HepG2 (cell line): Measurements from ENCODE around the gene UGT1A7. TPM values are rescaled to one million over a fixed set of nuclear protein-coding genes. Genes with fewer than 3 reads are reported as not detected.

ENCODE experiments used
- CBX2 ChIP-seq, 2 experiments: fragments of 200-600 bp in 1 of 2; sonication (generic); formaldehyde crosslinking in 1 of 2; IDR thresholded peaks; 2 replicates each; pipeline versions ENCODE4 v1.7.0 to v1.8.1; 2018 to 2022; ENCODE audit warnings: low read depth in 2 of 2, low read length in 1 of 2, mild to moderate bottlenecking in 1 of 2, missing genetic modification reagents in 1 of 2
- JUND ChIP-seq: sonication (generic); formaldehyde crosslinking; IDR thresholded peaks from 2 replicates; pipeline ENCODE4 v1.8.0; 2022; ENCODE audit warnings: mild to moderate bottlenecking, missing genetic modification reagents
- KDM6A ChIP-seq: IDR thresholded peaks from 2 replicates; pipeline ENCODE4 v1.6.1; 2016; ENCODE audit warnings: low read depth
- MAFG ChIP-seq: sonication (generic); formaldehyde crosslinking; IDR thresholded peaks from 2 replicates; pipeline ENCODE4 v1.5.1; 2020; ENCODE audit warnings: mild to moderate bottlenecking, missing genetic modification reagents
- MAFK ChIP-seq, 2 experiments: IDR thresholded peaks in 1 of 2; conservative IDR thresholded peaks in 1 of 2; 2 replicates each; pipeline ENCODE4 v1.6.1; 2011; ENCODE audit warnings: improper control_type of control experiment in 2 of 2, low read length in 2 of 2
- RXRB ChIP-seq: IDR thresholded peaks from 2 replicates; pipeline ENCODE4 v1.6.1; 2016; ENCODE audit warnings: borderline replicate concordance, missing genetic modification reagents, missing compliant biosample characterization
- SIX1 ChIP-seq: sonication (generic); formaldehyde crosslinking; IDR thresholded peaks from 2 replicates; pipeline ENCODE4 v1.4.0; 2020; ENCODE audit warnings: missing genetic modification reagents, borderline replicate concordance
- U2AF1 ChIP-seq: fragments of 200-400 bp; formaldehyde crosslinking; optimal IDR thresholded peaks from 2 replicates; pipeline ENCODE3; 2017; ENCODE audit warnings: mild to moderate bottlenecking, low read depth, low read length
- ZNF556 ChIP-seq: sonication (generic); formaldehyde crosslinking; IDR thresholded peaks from 2 replicates; pipeline ENCODE4 v1.4.0; 2020; ENCODE audit warnings: mild to moderate bottlenecking, missing genetic modification reagents, borderline replicate concordance
- ZNF83 ChIP-seq: sonication (generic); formaldehyde crosslinking; IDR thresholded peaks from 2 replicates; pipeline ENCODE4 v1.4.0; 2020; ENCODE audit warnings: missing genetic modification reagents, mild to moderate bottlenecking, borderline replicate concordance
- polyA plus RNA-seq, 8 experiments: library from polyadenylated mRNA; depleted of rRNA in 3 of 8; stranded (reverse) in 7 of 8; unstranded in 1 of 8; fragments of >200 nt; fragmentation: Illumina TruSeq in 4 of 8; extraction: Trizol in 4 of 8; gene quantifications; 2 replicates each; pipeline versions ENCODE4 v1.2.1 to v1.2.3, GENCODE V29; 2011 to 2016; ENCODE audit warnings: low read depth in 4 of 8, missing spikeins in 1 of 8, mixed read lengths in 1 of 8; ENCODE audit not compliant: insufficient read depth in 1 of 8
- total RNA-seq, 5 experiments: library from RNA; depleted of rRNA; stranded (reverse); fragments of >200 nt; fragmentation: Illumina TruSeq; extraction: Trizol; gene quantifications; 2 replicates each; pipeline ENCODE4 v1.2.3, GENCODE V29; 2016; ENCODE audit warnings: low read depth in 1 of 5
- TF ChIP-seq, protein P1 (sequence below): sonication (generic); formaldehyde crosslinking; IDR thresholded peaks from 2 replicates; pipeline ENCODE4 v1.5.0; 2020; ENCODE audit warnings: missing genetic modification reagents
- TF ChIP-seq, protein P2 (sequence below): IDR thresholded peaks from 2 replicates; pipeline ENCODE4 v1.6.1; 2016; ENCODE audit warnings: mild to moderate bottlenecking, missing biosample characterization, missing genetic modification reagents
- TF ChIP-seq, protein P3 (sequence below): sonication (generic); IDR thresholded peaks from 2 replicates; pipeline ENCODE4 v1.6.1; 2016; ENCODE audit warnings: low read depth, borderline replicate concordance
- TF ChIP-seq, protein P4 (sequence below), 2 experiments: fragments of 450-650 bp in 1 of 2; sonication (generic) in 1 of 2; formaldehyde crosslinking in 1 of 2; IDR thresholded peaks; 2 replicates each; pipeline versions ENCODE4 v1.6.1 to v1.8.0; 2016 to 2022; ENCODE audit warnings: antibody characterized with exemption in 1 of 2, mild to moderate bottlenecking in 1 of 2, missing genetic modification reagents in 1 of 2

Gene UGT1A7
- total and polyA plus RNA-seq, 2 of the 13 experiments (the other 11 are each of a cell fraction or from before 2014, with no cell fraction given): not detected

DNA sequence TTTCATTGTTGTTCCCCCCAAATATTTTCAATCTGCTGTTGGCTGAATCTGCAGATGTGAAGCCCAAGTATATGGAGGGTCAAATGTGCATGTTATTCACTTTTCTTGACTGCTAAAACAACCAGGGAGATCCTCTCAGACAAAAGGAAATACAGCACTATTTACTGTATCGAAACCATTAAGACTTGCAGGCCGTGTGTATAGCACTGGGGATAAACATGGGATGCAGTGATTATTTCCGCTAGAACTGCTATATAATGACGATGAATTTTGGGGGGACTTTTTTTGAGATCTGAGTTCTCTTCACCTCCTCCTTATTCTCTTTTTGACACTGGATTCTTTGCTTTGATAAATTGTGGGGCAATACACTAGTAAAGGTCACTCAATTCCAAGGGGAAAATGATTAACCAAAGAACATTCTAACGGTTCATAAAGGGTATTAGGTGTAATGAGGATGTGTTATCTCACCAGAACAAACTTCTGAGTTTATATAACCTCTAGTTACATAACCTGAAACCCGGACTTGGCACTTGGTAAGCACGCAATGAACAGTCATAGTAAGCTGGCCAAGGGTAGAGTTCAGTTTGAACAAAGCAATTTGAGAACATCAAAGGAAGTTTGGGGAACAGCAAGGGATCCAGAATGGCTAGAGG is 74.9 kb downstream of the UGT1A7 start (continued):
- TF ChIP-seq, protein P1, sequence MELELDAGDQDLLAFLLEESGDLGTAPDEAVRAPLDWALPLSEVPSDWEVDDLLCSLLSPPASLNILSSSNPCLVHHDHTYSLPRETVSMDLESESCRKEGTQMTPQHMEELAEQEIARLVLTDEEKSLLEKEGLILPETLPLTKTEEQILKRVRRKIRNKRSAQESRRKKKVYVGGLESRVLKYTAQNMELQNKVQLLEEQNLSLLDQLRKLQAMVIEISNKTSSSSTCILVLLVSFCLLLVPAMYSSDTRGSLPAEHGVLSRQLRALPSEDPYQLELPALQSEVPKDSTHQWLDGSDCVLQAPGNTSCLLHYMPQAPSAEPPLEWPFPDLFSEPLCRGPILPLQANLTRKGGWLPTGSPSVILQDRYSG (CRISPR knock-in tag): no peak
- TF ChIP-seq, protein P2, sequence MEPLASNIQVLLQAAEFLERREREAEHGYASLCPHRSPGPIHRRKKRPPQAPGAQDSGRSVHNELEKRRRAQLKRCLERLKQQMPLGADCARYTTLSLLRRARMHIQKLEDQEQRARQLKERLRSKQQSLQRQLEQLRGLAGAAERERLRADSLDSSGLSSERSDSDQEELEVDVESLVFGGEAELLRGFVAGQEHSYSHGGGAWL (CRISPR knock-in tag): no peak
- TF ChIP-seq JUND (CRISPR knock-in tag): peak; percentile 66; the same call in 1 of the 2 replicates
- TF ChIP-seq RXRB: peak; percentile 99
- peak; percentile 71 for TF ChIP-seq KDM6A (CRISPR knock-in tag)
- TF ChIP-seq ZNF556: no peak; the same call in 1 of the 2 replicates
- no peak for TF ChIP-seq MAFG
- TF ChIP-seq, protein P3, sequence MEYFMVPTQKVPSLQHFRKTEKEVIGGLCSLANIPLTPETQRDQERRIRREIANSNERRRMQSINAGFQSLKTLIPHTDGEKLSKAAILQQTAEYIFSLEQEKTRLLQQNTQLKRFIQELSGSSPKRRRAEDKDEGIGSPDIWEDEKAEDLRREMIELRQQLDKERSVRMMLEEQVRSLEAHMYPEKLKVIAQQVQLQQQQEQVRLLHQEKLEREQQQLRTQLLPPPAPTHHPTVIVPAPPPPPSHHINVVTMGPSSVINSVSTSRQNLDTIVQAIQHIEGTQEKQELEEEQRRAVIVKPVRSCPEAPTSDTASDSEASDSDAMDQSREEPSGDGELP: peak; percentile 35; the same call in 1 of the 2 replicates
- TF ChIP-seq, protein P4, sequence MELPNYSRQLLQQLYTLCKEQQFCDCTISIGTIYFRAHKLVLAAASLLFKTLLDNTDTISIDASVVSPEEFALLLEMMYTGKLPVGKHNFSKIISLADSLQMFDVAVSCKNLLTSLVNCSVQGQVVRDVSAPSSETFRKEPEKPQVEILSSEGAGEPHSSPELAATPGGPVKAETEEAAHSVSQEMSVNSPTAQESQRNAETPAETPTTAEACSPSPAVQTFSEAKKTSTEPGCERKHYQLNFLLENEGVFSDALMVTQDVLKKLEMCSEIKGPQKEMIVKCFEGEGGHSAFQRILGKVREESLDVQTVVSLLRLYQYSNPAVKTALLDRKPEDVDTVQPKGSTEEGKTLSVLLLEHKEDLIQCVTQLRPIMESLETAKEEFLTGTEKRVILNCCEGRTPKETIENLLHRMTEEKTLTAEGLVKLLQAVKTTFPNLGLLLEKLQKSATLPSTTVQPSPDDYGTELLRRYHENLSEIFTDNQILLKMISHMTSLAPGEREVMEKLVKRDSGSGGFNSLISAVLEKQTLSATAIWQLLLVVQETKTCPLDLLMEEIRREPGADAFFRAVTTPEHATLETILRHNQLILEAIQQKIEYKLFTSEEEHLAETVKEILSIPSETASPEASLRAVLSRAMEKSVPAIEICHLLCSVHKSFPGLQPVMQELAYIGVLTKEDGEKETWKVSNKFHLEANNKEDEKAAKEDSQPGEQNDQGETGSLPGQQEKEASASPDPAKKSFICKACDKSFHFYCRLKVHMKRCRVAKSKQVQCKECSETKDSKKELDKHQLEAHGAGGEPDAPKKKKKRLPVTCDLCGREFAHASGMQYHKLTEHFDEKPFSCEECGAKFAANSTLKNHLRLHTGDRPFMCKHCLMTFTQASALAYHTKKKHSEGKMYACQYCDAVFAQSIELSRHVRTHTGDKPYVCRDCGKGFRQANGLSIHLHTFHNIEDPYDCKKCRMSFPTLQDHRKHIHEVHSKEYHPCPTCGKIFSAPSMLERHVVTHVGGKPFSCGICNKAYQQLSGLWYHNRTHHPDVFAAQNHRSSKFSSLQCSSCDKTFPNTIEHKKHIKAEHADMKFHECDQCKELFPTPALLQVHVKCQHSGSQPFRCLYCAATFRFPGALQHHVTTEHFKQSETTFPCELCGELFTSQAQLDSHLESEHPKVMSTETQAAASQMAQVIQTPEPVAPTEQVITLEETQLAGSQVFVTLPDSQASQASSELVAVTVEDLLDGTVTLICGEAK (IDR thresholded peaks at IDR 0.05): no peak
- TF ChIP-seq, protein P4 (CRISPR knock-in tag; IDR thresholded peaks at IDR 0.05): peak; percentile 31; the same call in 1 of the 2 replicates
- no peak for TF ChIP-seq ZNF83 (CRISPR knock-in tag)
- TF ChIP-seq MAFK (conservative IDR thresholded peaks at IDR 0.05 in 1 of 2, IDR thresholded peaks at IDR 0.05 in 1 of 2; ENCODE audit: low read length in 2 of 2): no peak
- peak; percentile 99 for TF ChIP-seq SIX1 (CRISPR knock-in tag)
- TF ChIP-seq CBX2 (IDR thresholded peaks at IDR 0.05; ENCODE audit: low read depth, low read length): peak; percentile 83; the same call in 1 of the 2 replicates
- TF ChIP-seq CBX2 (CRISPR knock-in tag; IDR thresholded peaks at IDR 0.05; ENCODE audit: low read depth): peak; percentile 94; the same call in 1 of the 2 replicates
- TF ChIP-seq U2AF1: no peak
